Neural cell (in vitro differentiated cells): ENCODE results near the gene ZNF497. TPM values are rescaled to one million over a fixed set of nuclear protein-coding genes. Genes with fewer than 3 reads are reported as not detected.
"Not testable (repeated sequence)": the region's sequence is repeated elsewhere in the genome, so short reads cannot be mapped to it uniquely, and the experiment has no call there.

Source experiments
- H2AFZ ChIP-seq: fragments of 200-600, 300-800 bp; sonication (generic), shearing (Covaris generic); 2 replicates; pipeline ENCODE4 v1.6.0; 2014; ENCODE audit warnings: low read depth, mild to moderate bottlenecking, antibody characterized with exemption, low read length, moderate library complexity
- H3F3A ChIP-seq: fragments of 200-600 bp; shearing (Covaris generic); 2 replicates; pipeline ENCODE4 v1.6.1; 2016; ENCODE audit warnings: mild to moderate bottlenecking, moderate library complexity, mixed read lengths, antibody characterized with exemption, low read length; ENCODE audit not compliant: insufficient read depth, poor library complexity, severe bottlenecking
- H3K27ac ChIP-seq: fragments of 200-600, 300-800 bp; sonication (generic), shearing (Covaris generic); 2 replicates; pipeline ENCODE4 v1.5.1; 2014; ENCODE audit warnings: mild to moderate bottlenecking, low read length, moderate library complexity
- H3K27me3 ChIP-seq: fragments of 300-800, 200-600 bp; sonication (generic), shearing (Covaris generic); 2 replicates; pipeline ENCODE4 v1.6.0; 2014; ENCODE audit warnings: mild to moderate bottlenecking, low read depth, low read length, moderate library complexity; ENCODE audit not compliant: insufficient read depth
- H3K36me3 ChIP-seq: fragments of 300-800, 200-600 bp; sonication (generic), shearing (Covaris generic); 2 replicates; pipeline ENCODE4 v1.5.1; 2014; ENCODE audit warnings: mild to moderate bottlenecking, antibody characterized with exemption, low read length, moderate library complexity; ENCODE audit not compliant: insufficient read depth
- H3K4me2 ChIP-seq: fragments of 300-800, 200-600 bp; sonication (generic), shearing (Covaris generic); 2 replicates; pipeline ENCODE4 v1.6.0; 2014; ENCODE audit warnings: mild to moderate bottlenecking, low read length
- H3K4me3 ChIP-seq: fragments of 300-800, 200-600 bp; sonication (generic), shearing (Covaris generic); 2 replicates; pipeline ENCODE4 v1.5.1; 2014; ENCODE audit warnings: mild to moderate bottlenecking, low read length, moderate library complexity
- H3K79me2 ChIP-seq: fragments of 200-600 bp; shearing (Covaris generic); replicated peaks from 2 replicates; pipeline ENCODE4 v1.6.0; 2014; ENCODE audit warnings: mild to moderate bottlenecking, low read length, moderate library complexity; ENCODE audit not compliant: insufficient read depth
- H3K9ac ChIP-seq: fragments of 300-800, 200-600 bp; sonication (generic), shearing (Covaris generic); 2 replicates; pipeline ENCODE4 v1.6.1; 2016; ENCODE audit warnings: mild to moderate bottlenecking, low read length, mixed read lengths
- H3K9me2 ChIP-seq: fragments of 200-600 bp; shearing (Covaris generic); 2 replicates; pipeline ENCODE4 v1.6.1; 2016; ENCODE audit warnings: mild to moderate bottlenecking, low read length, mixed read lengths; ENCODE audit not compliant: insufficient read depth
- H3K9me3 ChIP-seq: fragments of 200-600, 300-800 bp; sonication (generic), shearing (Covaris generic); 2 replicates; pipeline ENCODE4 v1.6.1; 2016; ENCODE audit warnings: mild to moderate bottlenecking, mixed run types, low read length, moderate library complexity, mixed read lengths
- H4K20me1 ChIP-seq: fragments of 200-600 bp; shearing (Covaris generic); 2 replicates; pipeline ENCODE4 v1.6.1; 2016; ENCODE audit warnings: mild to moderate bottlenecking, mixed run types; ENCODE audit not compliant: insufficient read depth
- CTCF ChIP-seq: fragments of 450-650 bp; IDR thresholded peaks from 2 replicates; pipeline ENCODE4 v1.5.1; 2014; ENCODE audit warnings: antibody characterized with exemption, mild to moderate bottlenecking, moderate library complexity; ENCODE audit not compliant: poor library complexity, severe bottlenecking
- EP300 ChIP-seq: fragments of 450-650 bp; conservative IDR thresholded peaks from 2 replicates; pipeline ENCODE4 v1.6.1; 2014; ENCODE audit warnings: antibody characterized with exemption, mild to moderate bottlenecking, moderate library complexity; ENCODE audit not compliant: poor library complexity, severe bottlenecking
- EZH2 ChIP-seq: fragments of 200-600, 300-800 bp; shearing (Covaris generic), sonication (generic); IDR thresholded peaks from 2 replicates; pipeline ENCODE4 v1.6.1; 2014; ENCODE audit warnings: antibody characterized with exemption, low read length, borderline replicate concordance, mild to moderate bottlenecking; ENCODE audit not compliant: insufficient read depth, poor library complexity, severe bottlenecking
- MXI1 ChIP-seq: fragments of 450-650 bp; conservative IDR thresholded peaks from 2 replicates; pipeline ENCODE4 v1.6.1; 2014; ENCODE audit warnings: antibody characterized with exemption, mild to moderate bottlenecking; ENCODE audit not compliant: poor library complexity, severe bottlenecking
- POLR2AphosphoS5 ChIP-seq: IDR thresholded peaks from 2 replicates; pipeline ENCODE4 v1.6.1; 2012
- RAD21 ChIP-seq: fragments of 450-650 bp; conservative IDR thresholded peaks from 2 replicates; pipeline ENCODE4 v1.6.1; 2014; ENCODE audit warnings: antibody characterized with exemption, mild to moderate bottlenecking, moderate library complexity
- REST ChIP-seq: IDR thresholded peaks from 2 replicates; pipeline ENCODE4 v1.6.1; 2012; ENCODE audit warnings: borderline replicate concordance
- SMC3 ChIP-seq: fragments of 450-650 bp; conservative IDR thresholded peaks from 2 replicates; pipeline ENCODE4 v1.6.1; 2014; ENCODE audit warnings: antibody characterized with exemption, mild to moderate bottlenecking, moderate library complexity; ENCODE audit not compliant: poor library complexity
- TAF1 ChIP-seq: IDR thresholded peaks from 2 replicates; pipeline ENCODE4 v1.6.1; 2012; ENCODE audit warnings: low read depth
- polyA plus RNA-seq: library from polyadenylated mRNA; depleted of rRNA; stranded (reverse); fragments of >200 nt; gene quantifications from 2 replicates; pipeline ENCODE4 v1.2.3, GENCODE V29; 2014

The ZNF497 gene
- polyA plus RNA-seq, 1 donor from 2014 or later = 13.7 TPM

GRCh38 chr19:58379246-58379645 is 16.7 kb upstream of the ZNF497 start:
- Histone ChIP-seq H3K4me2 (no peak overlapping the region), H3K27ac (peak overlapping the region; percentile 93), H3K4me3 (peak overlapping the region; percentile 78)

DNA sequence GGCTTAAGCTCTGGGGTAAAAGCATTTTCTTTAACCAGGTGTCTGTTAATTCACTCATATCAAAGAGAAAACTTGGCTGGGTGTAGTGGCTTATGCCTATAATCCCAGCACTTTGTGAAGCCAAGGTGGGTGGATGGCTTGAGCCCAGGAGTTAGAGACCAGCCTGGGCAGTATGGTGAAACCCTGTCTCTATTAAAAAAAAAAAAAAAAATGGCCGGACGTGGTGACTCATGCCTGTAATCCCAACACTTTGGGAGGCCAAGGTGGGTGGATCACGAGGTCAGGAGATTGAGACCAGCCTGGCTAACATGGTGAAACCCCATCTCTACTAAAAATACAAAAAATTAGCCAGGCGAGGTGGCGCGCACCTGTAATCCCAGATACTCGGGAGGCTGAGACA is 14.2 kb upstream of the ZNF497 start:
- not testable (repeated sequence) for H3K9me3 ChIP-seq, H3K27ac ChIP-seq, H3K9ac ChIP-seq

More at GRCh38 chr19:58379246-58379645, 16.7 kb upstream of the ZNF497 start:
- Histone ChIP-seq H4K20me1 (no peaks in the 10 kb centered on the region), H3K79me2 (no peaks in the 10 kb centered on the region), H3K36me3 (no peaks in the 10 kb centered on the region), H3K9me2 (no peaks in the 10 kb centered on the region), H3K9me3 (no peaks in the 10 kb centered on the region), H3K27me3 (no peaks in the 10 kb centered on the region), H3K9ac (peak overlapping the region; percentile 89), H2AFZ (no peak overlapping the region), H3F3A (no peaks in the 10 kb centered on the region)
- TF ChIP-seq EZH2 (no peak), RAD21 (no peak), TAF1 (no peak), SMC3 (no peak), MXI1 (no peak), POLR2AphosphoS5 (no peak), REST (no peak), CTCF (no peak), EP300 (no peak)

GRCh38 chr19:58374200-58374599 is 11.6 kb upstream of the ZNF497 start:
- no peak overlapping the region for H2AFZ ChIP-seq
- no peaks in the 10 kb centered on the region for H3K9me2 ChIP-seq
- H3F3A ChIP-seq = no peaks in the 10 kb centered on the region
- no peaks in the 10 kb centered on the region for H3K27me3 ChIP-seq
- H3K9ac ChIP-seq = no peak overlapping the region
- no peak overlapping the region for H3K27ac ChIP-seq
- no peaks in the 10 kb centered on the region for H3K36me3 ChIP-seq
- TF ChIP-seq EP300 (no peak), REST (no peak), SMC3 (no peak), CTCF (no peak), POLR2AphosphoS5 (no peak)
- no peaks in the 10 kb centered on the region for H4K20me1 ChIP-seq
- no peaks in the 10 kb centered on the region for H3K9me3 ChIP-seq
- H3K4me3 ChIP-seq = no peak overlapping the region
- H3K79me2 ChIP-seq = no peaks in the 10 kb centered on the region
- no peak overlapping the region for H3K4me2 ChIP-seq

More for the DNA sequence above, 14.2 kb upstream of the ZNF497 start:
- not testable (repeated sequence) for H3K4me2 ChIP-seq, H3K79me2 ChIP-seq, H3K36me3 ChIP-seq, H3K4me3 ChIP-seq, H4K20me1 ChIP-seq, H2AFZ ChIP-seq, H3K9me2 ChIP-seq, H3F3A ChIP-seq, H3K27me3 ChIP-seq
